D341Med (cell line): Measurements from ENCODE around the gene OR6C70.
"Not testable (repeated sequence)": the region's sequence is repeated elsewhere in the genome, so short reads cannot be mapped to it uniquely, and the experiment has no call there.

Source experiments
- DNase-seq: peaks from one replicate; pipeline ENCODE4 v3.0.0; 2012; ENCODE audit warnings: low spot score

OR6C70 gene

DNA sequence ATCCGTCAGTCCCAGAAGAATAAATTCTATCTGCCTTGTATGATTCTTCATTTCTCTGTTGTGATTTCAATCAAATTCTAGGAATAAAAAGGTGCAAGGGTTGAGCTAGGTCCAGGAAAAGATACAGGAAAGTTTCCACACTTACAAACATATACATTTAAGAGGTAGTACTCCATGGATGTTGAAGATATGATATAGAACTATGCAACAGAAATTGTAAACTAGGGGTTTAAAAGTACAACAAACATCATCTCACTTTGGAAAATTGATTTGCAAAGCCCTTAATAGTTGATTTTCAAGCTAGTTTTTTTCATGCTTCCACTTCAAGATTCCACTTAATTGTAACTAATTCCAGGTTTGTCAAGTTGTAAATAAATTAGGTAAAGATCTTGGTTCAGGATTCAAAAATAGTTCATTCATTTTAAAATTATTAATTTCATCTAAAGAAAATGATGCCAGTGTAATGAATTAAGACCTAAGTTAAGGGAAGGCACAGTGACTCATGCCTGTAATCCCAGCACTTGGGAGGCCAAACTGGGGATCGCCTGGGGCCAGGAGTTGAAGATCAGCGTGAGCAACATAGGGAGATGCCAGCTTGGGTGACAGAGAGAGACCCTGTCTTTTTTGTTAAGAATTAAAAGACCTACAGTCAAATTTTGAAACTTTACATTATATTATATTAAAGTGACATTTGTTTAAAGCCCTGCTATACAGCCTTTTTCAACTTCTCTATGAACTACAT, at the start of gene OR6C70:
OR6C70 (minus strand) TSS at position 51 of the 742 bp plus-strand sequence; CDS start at position 51, 0 bp downstream.
- DNase-seq: no peak

DNA sequence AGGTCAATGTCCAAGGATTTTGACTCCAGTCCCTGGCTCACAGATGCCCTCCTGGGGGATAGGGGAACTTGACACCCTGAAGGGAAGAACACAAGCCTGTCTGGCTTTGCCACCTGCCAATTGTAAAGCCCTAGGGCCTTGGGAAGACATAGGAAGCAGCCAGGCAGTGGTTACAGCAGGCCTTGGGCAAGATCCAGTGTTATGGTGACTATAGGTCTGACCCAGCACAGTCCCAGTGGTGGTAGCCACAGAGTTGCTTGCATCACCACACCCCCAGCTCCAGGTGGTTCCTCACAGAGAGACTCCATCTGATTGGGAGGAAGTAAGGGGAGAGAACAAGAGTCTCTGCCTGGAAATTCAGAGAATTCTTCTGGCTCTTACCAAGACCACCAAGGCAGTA, 46.5 kb upstream of the OR6C70 start:
- DNase-seq: no peak

DNA sequence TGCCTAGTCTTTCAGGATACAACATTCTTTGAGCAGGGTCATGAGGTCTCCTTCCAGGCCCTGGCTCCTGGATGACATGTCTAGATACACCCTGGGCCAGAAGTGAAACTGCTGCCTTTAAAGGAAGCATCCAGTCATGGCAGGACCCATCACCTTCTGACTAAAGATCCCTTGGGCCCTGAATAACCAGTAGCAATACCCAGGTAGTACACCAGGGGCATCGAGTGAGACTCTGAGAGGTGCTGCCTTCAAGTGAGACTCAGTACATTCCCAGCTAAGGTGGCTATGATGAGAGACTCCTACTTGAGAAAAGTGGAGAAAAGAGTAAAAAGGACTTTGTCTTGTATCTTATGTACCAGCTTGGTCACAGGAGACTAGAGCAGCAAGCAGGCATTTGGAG, 45.8 kb upstream of the OR6C70 start:
- DNase-seq: no peak

DNA sequence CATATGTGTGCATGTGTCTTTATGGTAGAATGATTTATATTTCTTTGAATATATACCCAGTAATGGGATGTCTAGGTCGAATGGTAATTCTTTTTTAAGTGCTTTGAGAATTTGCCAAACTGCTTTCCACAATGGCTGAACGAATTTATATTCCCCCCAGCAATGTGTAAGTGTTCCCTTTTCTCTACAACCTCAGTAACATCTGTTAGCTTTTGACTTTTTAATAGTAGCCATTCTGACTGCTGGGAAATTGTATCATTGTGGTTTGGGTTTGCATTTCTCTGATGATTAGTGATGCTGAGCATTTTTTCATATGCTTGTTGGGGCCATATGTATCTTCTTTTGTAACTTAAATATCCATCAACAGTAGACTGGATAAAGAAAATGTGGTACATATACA, 31.7 kb upstream of the OR6C70 start:
- DNase-seq: no peak

DNA sequence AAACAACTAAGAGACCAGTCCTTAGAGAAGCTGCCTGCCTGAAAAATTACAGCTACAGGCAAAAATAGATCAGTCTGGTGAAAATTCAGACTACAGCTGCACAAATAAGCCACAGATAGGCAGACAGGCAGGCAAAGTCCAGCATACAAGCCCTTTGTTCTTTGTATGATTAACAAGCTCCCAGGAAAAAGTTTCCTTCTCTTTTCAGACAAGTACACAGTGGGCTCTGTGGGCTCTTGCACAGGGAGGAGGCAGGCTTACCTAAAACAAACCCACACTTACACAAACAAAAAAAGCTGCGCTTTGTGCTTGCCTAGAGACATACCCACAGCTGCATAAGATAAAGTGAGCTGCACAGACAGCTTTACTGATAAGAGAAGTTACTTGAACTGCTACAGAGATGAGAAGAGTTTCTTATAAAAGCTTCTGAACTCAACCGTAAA, 29.9 kb upstream of the OR6C70 start:
- DNase-seq: no peak

DNA sequence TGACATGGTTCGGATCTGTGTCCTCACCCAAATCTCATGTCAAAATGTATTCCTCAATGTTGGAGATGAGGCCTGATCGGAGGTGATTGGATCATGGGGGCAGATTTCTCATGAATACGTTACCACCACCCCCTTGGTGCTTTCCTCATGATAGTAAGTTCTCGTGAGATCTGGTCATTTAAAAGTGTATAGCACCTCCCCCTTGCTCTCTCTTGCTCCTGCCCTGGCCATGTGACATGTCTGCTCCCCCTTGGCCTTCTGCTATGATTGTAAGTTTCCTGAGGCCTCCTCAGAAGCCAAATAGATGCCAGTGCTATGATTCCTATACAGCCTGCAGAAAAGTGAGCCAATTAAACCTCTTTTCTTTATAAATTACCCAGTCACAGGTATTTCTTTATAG, 29.3 kb upstream of the OR6C70 start:
- no peak for DNase-seq

DNA sequence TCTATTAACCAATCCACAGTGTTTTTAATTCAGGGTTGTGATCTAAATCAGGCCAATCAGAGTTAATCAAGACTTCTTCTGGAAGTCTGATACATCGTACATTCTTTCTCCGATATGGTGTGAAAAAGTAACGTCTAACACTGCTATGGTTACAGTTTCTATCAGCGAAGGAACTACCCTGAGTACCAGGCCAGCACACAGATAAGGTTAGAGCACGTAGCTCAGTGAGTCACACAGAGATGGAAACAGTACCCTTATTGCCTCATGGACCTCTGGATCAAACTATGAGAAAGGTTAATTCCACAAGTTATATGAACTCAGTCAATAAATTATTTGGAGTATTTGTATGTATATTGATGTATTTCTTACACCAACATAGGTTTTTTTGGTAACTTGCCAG, 25.6 kb upstream of the OR6C70 start:
- no peak for DNase-seq

DNA sequence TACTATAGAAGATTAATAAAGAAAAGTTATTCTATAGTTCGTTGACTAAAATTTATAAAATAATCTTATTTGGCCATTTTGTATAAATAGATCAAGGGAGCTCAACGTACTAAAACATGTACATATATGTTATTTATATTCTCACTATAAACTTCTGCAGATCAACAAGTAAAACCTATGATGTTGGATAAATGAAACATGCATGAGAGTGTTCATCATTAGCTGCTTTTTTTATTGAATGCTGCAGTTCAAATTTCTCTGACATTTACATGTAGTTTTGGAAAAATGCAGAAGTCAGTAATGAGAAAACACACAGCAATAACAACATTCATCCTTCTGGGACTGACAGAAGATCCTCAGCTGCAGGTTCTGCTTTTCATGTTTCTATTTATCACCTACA, 22.1 kb upstream of the OR6C70 start, which contains the start of gene OR6C68:
OR6C68 (plus strand) TSS at position 301 of the 400 bp plus-strand sequence; CDS start at position 301, 0 bp downstream.
- DNase-seq: no peak

- DNase-seq: not testable (repeated sequence)
Observed at GRCh38 chr12:55484284-55484683, 14.3 kb upstream of the OR6C70 start.

GRCh38 chr12:55479136-55479535, 9.2 kb upstream of the OR6C70 start:
- not testable (repeated sequence) for DNase-seq

DNA sequence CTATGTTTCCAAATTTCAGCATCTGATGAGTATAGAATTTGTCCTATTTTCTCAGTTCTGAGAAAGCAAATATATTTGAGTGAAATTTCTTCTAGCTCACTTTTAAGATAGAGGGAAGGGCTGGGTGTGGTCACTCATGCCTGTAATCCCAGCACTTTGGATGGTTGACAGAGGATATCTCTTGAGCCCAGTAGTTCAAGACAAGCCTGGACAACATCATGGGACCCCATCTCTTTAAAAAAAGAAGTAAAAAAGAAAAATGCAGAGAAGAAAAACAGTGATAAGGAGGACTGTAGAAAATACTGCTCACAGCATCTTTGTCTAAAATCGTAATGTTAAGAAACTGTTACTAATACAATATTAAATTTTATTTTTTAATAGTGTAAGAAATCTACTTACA, 2.3 kb upstream of the OR6C70 start:
- DNase-seq: no peak

GRCh38 chr12:55469291-55469690, 647 bp downstream of the OR6C70 start:
- no peak for DNase-seq

- DNase-seq: no peak
Observed at GRCh38 chr12:55467836-55468235, 2.1 kb downstream of the OR6C70 start.

GRCh38 chr12:55464926-55465325, 5.0 kb downstream of the OR6C70 start:
- DNase-seq: not testable (repeated sequence)

- no peak for DNase-seq
Observed at GRCh38 chr12:55448825-55449224, 21.1 kb downstream of the OR6C70 start.

- no peak for DNase-seq
Observed at GRCh38 chr12:55446326-55446725, 23.6 kb downstream of the OR6C70 start.

DNA sequence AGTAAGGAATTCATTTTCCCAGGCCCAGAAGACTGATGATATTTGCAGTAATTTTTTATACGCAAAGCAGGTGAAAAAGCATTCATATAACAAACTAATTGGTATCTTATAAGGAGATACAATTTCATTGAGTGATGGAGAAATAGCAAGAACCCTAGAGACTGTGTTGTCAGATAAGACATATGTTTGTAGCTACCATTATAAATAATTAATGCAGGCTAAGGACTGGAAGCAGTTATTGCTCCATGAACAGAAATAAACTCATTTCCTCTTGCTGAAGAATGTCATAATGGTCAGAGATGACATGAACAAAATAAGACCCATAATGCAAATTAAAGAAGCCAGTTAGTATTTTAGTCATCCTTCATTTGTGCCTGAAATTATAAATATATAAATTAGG, 24.6 kb downstream of the OR6C70 start:
- DNase-seq: no peak

DNA sequence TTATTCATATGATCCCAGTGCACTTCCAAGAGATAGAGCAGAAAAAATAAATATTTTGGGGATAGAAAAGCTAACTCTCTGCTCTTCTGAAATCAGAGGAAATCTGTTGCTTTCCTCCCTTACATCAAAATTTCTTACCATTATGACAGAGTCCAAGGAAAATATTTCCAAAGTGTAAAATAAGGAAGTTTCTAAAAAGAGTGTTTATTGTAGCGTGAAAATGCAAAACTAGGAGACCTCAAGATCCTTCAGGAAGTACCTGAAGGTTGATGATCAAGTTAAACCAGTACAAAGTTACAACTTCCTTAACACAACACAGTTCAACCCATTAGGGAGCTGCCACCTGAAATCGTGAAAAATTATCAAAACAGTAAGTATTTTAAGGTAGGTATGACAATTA, 26.2 kb downstream of the OR6C70 start, which contains the start of gene OR6C2:
OR6C2 (plus strand) TSS at position 301 of the 400 bp plus-strand sequence. CDS start 8,138 bp downstream, outside the sequence.
- DNase-seq: no peak

- not testable (repeated sequence) for DNase-seq
Observed at GRCh38 chr12:55441233-55441632, 28.7 kb downstream of the OR6C70 start.

DNA sequence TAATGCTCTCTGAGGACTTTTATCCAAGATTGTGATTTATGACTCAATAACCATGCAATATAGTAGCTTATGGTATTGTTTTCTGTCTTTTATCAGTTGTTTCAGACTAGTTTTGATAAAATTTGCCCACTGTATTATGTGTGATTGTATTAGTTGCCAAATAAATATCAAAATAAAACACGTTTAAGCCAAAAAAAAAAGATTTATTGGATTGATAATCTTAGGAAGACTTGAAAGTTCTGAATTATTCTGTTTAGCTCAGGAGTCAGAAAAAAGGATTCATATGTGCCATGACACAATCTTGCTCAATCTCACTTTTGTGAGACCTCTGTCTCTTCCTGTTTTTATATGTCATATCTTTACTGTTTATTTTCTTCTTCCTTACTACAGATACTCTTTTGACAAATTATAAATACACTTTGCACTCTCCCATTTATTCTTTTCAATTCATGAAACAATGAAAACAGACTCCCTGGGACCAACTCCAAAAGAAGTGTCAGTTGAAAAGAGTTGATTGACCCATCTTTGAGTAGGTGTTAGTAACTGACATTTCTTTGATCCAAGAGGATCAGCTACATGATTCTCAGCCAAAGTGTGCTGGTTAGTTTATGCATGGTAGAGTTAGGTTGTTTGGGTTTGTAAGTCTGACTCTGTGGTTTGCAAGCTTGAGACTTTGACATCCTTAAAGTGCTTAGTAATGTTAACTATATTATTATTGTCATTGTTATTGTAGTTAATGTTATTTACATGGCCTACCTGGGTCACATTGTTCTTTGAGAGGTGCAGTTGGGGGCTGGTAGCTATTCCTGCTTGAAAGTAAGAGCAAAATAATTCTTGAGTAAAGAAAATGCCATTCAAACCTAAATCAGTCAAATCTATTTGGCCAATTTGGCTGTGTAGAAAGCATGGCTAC, 41.4 kb downstream of the OR6C70 start:
- no peak for DNase-seq

DNA sequence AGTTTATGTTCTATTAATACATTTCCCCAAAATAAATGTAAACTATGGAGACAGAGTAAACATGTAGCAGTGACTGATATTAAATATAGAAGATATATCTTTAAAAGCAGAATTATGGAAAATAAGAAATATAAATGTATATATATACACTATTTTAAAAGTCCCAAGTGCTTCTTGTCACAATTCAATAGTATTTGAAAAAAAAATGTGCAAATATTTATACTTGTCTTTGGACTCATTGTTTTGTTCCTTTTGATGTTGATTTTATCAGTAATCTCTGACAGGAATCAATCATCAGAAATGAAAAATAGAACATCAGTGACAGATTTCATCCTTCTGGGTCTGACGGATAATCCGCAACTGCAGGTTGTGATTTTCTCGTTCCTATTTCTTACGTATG, 44.0 kb downstream of the OR6C70 start, which contains the start of gene OR6C76:
OR6C76 (plus strand) TSS at position 301 of the 400 bp plus-strand sequence; CDS start at position 301, 0 bp downstream.
- DNase-seq: no peak

DNA sequence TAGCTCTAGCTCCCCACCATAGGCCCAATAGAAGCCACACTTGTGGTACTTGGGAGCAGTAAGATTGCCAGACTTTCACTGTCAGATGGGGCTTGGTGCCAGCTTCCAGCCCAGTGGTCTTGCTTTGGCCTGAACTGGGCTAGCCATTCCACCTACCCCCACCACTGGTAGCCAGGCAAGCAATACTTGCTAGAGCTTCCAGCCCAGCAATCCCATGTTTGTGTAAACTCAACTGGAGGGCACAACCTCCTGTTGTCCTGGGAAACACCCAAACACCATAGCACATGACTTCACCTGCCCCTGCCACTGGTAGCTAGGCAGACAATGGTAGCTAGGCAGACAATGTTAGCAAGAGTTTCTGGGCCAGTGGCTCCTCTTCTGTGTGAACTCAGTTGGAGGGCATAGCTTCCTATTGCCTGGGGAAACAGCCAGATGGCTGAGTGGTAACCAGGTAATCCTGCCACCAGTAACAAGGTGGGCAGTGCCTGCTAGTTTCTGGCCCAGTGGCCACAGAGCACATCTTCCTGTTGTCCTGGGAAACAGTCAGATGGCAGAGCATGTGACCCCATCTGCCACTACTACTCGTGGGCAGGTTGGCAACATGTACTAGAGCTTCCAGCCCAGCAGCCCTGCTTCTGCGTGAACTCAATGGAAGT, 49.5 kb downstream of the OR6C70 start:
- DNase-seq: no peak
